Testis (tissue), 2 donors: ENCODE data around the gene HEPACAM2.

Experiments
- CTCF ChIP-seq, 3 experiments: fragments of 450-650 bp in 2 of 3; fragments of 200-600 bp in 1 of 3; sonication (generic) in 1 of 3; IDR thresholded peaks; one replicate each; pipeline ENCODE4 v1.5.1; 2016 to 2019; ENCODE audit warnings: antibody characterized with exemption in 3 of 3, mild to moderate bottlenecking in 2 of 3, moderate library complexity in 1 of 3
- POLR2A ChIP-seq: fragments of 450-650 bp; IDR thresholded peaks from one replicate; pipeline ENCODE4 v1.6.1; 2017; ENCODE audit warnings: antibody characterized with exemption, mild to moderate bottlenecking, moderate library complexity

- no peak for TF ChIP-seq CTCF (IDR thresholded peaks at IDR 0.05)
- TF ChIP-seq POLR2A = no peak
Measured at GRCh38 chr7:93265220-93265619, 39.0 kb upstream of the HEPACAM2 start.
